Parathyroid adenoma (tissue), 2 donors: ENCODE results near the gene R3HCC1L.

Experiments
- H2AFZ ChIP-seq: fragments of 300-600 bp; sonication (generic); one replicate; pipeline ENCODE4 v1.7.0; 2017; ENCODE audit warnings: antibody characterized with exemption, mild to moderate bottlenecking
- H3K27ac ChIP-seq: fragments of 300-600 bp; sonication (generic); one replicate; pipeline ENCODE4 v1.7.0; 2017
- H3K27me3 ChIP-seq: fragments of 300-600 bp; sonication (generic); one replicate; pipeline ENCODE4 v1.7.0; 2017; ENCODE audit warnings: low read length; ENCODE audit not compliant: control insufficient read depth, insufficient read depth
- H3K36me3 ChIP-seq: fragments of 300-600 bp; sonication (generic); one replicate; pipeline ENCODE4 v1.7.0; 2017; ENCODE audit warnings: low read length; ENCODE audit not compliant: control insufficient read depth, insufficient read depth
- H3K4me1 ChIP-seq: fragments of 300-600 bp; sonication (generic); one replicate; pipeline ENCODE4 v1.7.0; 2017; ENCODE audit warnings: control low read depth
- H3K4me2 ChIP-seq: fragments of 300-600 bp; sonication (generic); one replicate; pipeline ENCODE4 v1.7.0; 2017; ENCODE audit warnings: low read length
- H3K4me3 ChIP-seq: fragments of 300-600 bp; sonication (generic); one replicate; pipeline ENCODE4 v1.7.0; 2017; ENCODE audit warnings: low read depth, low read length
- H3K79me2 ChIP-seq: fragments of 300-600 bp; sonication (generic); one replicate; pipeline ENCODE4 v1.7.0; 2017; ENCODE audit warnings: control low read depth
- H3K9ac ChIP-seq: fragments of 300-600 bp; sonication (generic); one replicate; pipeline ENCODE4 v1.7.0; 2017; ENCODE audit warnings: mild to moderate bottlenecking
- H3K9me3 ChIP-seq: fragments of 300-600 bp; sonication (generic); one replicate; pipeline ENCODE4 v1.7.0; 2017; ENCODE audit warnings: low read length; ENCODE audit not compliant: control insufficient read depth
- TF ChIP-seq, protein P1 (sequence below): fragments of 300-600 bp; sonication (generic); IDR thresholded peaks from one replicate; pipeline ENCODE4 v1.7.0; 2017; ENCODE audit warnings: antibody characterized with exemption, mild to moderate bottlenecking
- donor health status: primary hyperparathyroidism.

R3HCC1L gene

DNA sequence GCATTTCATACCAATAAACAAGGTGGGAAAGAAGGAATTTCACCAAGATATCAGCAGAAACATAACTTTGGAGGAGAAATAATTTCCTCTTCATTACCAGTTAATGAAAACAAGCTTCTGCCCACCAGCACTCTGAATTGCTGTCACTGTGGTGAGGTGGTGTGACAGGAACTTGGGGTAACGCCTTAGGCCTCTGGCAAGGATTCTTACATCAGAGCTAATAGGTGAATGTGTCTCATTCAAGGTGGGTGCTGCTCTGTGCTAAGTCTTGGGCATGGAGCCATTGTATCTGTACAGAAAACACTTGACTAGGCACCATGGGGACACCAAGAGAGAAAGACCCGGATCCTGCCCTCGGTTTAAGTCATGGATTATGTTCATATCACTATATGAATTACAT is 141.9 kb downstream of the R3HCC1L start:
- Histone ChIP-seq H3K4me2 (no peak overlapping the region), H3K36me3 (no peaks in the 10 kb centered on the region), H3K27me3 (no peaks in the 10 kb centered on the region), H3K9ac (no peak overlapping the region), H3K27ac (no peak overlapping the region), H3K9me3 (no peaks in the 10 kb centered on the region), H3K4me3 (no peak overlapping the region), H3K79me2 (no peaks in the 10 kb centered on the region), H2AFZ (no peak overlapping the region), H3K4me1 (no peaks in the 10 kb centered on the region)
- TF ChIP-seq, protein P1, sequence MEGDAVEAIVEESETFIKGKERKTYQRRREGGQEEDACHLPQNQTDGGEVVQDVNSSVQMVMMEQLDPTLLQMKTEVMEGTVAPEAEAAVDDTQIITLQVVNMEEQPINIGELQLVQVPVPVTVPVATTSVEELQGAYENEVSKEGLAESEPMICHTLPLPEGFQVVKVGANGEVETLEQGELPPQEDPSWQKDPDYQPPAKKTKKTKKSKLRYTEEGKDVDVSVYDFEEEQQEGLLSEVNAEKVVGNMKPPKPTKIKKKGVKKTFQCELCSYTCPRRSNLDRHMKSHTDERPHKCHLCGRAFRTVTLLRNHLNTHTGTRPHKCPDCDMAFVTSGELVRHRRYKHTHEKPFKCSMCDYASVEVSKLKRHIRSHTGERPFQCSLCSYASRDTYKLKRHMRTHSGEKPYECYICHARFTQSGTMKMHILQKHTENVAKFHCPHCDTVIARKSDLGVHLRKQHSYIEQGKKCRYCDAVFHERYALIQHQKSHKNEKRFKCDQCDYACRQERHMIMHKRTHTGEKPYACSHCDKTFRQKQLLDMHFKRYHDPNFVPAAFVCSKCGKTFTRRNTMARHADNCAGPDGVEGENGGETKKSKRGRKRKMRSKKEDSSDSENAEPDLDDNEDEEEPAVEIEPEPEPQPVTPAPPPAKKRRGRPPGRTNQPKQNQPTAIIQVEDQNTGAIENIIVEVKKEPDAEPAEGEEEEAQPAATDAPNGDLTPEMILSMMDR: no peak

DNA sequence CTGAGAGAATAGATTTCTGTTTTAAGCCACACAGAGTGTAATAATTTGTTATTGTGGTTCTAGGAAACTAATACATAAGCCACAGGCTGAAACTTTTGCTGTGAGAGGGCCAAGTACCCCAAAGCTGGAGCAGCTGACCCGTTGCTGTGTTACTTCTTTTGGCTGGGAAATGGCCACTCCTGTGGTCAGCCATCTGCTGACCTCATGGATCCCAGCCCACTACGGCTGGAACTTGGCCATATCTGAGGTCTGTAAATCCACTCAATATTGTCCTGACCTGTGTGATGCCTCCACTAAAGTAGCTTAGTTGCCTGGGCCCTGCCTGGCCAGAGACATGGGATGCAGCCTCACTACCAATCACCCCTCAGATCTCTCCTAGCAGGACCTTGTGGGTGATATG is 151.0 kb downstream of the R3HCC1L start:
- Histone ChIP-seq H3K4me1 (no peaks in the 10 kb centered on the region), H3K4me2 (no peak overlapping the region), H3K36me3 (no peaks in the 10 kb centered on the region), H3K27me3 (no peaks in the 10 kb centered on the region), H3K9ac (no peak overlapping the region), H3K27ac (no peak overlapping the region), H3K9me3 (no peaks in the 10 kb centered on the region), H3K4me3 (no peak overlapping the region), H3K79me2 (no peaks in the 10 kb centered on the region), H2AFZ (no peak overlapping the region)
- TF ChIP-seq, protein P1: no peak

DNA sequence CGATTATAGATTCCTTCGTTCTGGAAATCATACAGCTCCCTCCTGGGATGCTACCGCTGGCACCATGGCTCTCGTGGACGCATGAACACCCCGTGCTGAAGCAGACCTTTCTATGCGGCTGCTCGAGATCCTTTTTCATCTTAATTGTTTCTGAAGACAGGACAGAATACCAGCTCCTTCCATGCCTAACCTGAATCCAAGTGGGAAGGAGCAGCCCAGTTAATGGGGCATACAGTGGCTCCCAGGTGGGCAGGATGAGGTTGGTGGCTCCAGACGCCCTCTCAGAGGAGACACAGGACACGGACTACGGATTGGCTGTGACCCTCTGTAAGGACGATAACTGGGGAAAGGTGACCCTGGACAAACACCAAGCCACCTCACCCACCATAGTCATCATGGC is 152.0 kb downstream of the R3HCC1L start:
- H3K9ac ChIP-seq: no peak overlapping the region
- H3K4me1 ChIP-seq: no peaks in the 10 kb centered on the region
- no peak overlapping the region for H3K4me3 ChIP-seq
- no peak overlapping the region for H3K27ac ChIP-seq
- no peaks in the 10 kb centered on the region for H3K9me3 ChIP-seq
- H2AFZ ChIP-seq: no peak overlapping the region
- TF ChIP-seq, protein P1: no peak
- no peaks in the 10 kb centered on the region for H3K79me2 ChIP-seq
- no peak overlapping the region for H3K4me2 ChIP-seq
- H3K27me3 ChIP-seq: no peaks in the 10 kb centered on the region
- no peaks in the 10 kb centered on the region for H3K36me3 ChIP-seq

DNA sequence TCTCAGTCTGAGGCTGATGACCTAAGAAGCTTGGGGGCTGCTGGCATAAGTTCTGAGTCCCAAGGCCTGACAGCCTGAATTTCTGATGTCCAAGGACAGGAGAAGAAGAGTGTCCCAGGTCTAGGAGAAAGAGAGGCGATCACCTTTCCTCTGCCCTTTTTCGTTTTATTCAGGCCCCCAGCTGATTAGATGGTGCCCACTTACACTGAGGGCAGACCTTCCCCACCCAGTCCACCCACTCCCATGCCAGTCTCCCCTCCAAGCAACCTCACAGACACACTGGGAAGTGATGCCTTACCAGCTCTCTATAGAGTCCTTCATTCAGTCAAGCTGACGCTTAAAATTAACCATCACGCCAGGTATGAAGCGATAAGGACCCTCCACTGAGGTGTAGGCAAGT is 152.9 kb downstream of the R3HCC1L start:
- H3K4me3 ChIP-seq: no peak overlapping the region
- no peaks in the 10 kb centered on the region for H3K27me3 ChIP-seq
- TF ChIP-seq, protein P1: no peak
- H3K27ac ChIP-seq: no peak overlapping the region
- H3K79me2 ChIP-seq: no peaks in the 10 kb centered on the region
- H3K9ac ChIP-seq: no peak overlapping the region
- H3K36me3 ChIP-seq: no peaks in the 10 kb centered on the region
- no peaks in the 10 kb centered on the region for H3K9me3 ChIP-seq
- no peak overlapping the region for H2AFZ ChIP-seq
- H3K4me2 ChIP-seq: no peak overlapping the region
- H3K4me1 ChIP-seq: no peaks in the 10 kb centered on the region

DNA sequence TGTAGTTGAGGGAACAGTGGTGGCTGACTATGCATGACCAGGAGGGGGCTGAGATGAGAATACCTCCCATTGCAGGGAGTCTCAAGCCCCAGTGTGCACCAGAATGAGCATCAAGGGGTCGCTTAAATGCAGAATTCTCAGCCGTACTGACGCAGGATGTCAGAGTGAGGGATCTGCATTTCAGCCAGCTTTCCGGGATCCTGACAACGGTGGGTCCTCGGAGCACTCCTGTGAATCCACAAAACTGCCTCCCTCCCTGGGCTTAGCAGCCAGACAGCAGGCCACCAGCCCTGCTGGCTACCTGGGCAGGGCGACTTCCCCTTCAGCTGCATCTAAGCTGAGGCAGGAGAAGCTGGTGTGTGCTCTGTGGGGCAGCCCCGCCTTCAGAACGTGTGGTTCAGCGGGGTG is 155.3 kb downstream of the R3HCC1L start:
- H3K4me1 ChIP-seq: no peaks in the 10 kb centered on the region
- TF ChIP-seq, protein P1: no peak
- H3K9me3 ChIP-seq: no peaks in the 10 kb centered on the region
- no peak overlapping the region for H3K9ac ChIP-seq
- H3K27ac ChIP-seq: no peak overlapping the region
- H3K4me2 ChIP-seq: no peak overlapping the region
- H3K79me2 ChIP-seq: no peaks in the 10 kb centered on the region
- no peaks in the 10 kb centered on the region for H3K36me3 ChIP-seq
- H3K4me3 ChIP-seq: no peak overlapping the region
- no peaks in the 10 kb centered on the region for H3K27me3 ChIP-seq
- H2AFZ ChIP-seq: no peak overlapping the region
